K562 (cell line): ENCODE results near the gene ZNF462. TPM values are rescaled to one million over a fixed set of nuclear protein-coding genes. Genes with fewer than 3 reads are reported as not detected.

ENCODE experiments used
- ATAC-seq: fragments of 200-7000 bp; cut with Tn5 transposase; 3 replicates; pipeline ENCODE4 v1.9.1; 2020; ENCODE audit warnings: moderate library complexity
- BruUV-seq: library from RNA; stranded (reverse); fragments of 400-500 nt; replicated peaks from 2 replicates; lab custom pipeline; 2021; lab: Mats Ljungman, UMichigan
- CTCF ChIA-PET: fragments of 300-600 bp; formaldehyde crosslinking; extraction: SDS; loops from one replicate; lab custom pipeline; 2021; ENCODE audit warnings: low intra/inter-chr PET ratio; lab: Yijun Ruan, JAX
- POLR2A ChIA-PET: fragments of 300-600, 350-650 bp; sonication (Branson Sonifier 250); formaldehyde crosslinking; extraction: SDS; loops from one replicate; lab custom pipeline; 2021; ENCODE audit warnings: antibody characterized with exemption, inconsistent platforms; lab: Yijun Ruan, JAX
- DNase-seq, 4 experiments: peaks; one replicate each; pipeline versions ENCODE4 v3.0.0 to v3.0.0-alpha.2; 2011 to 2018; ENCODE audit warnings: low spot score in 3 of 4, mixed read lengths in 3 of 4; ENCODE audit errors: extremely low read depth in 1 of 4
- FAIRE-seq: peaks from 2 replicates; lab custom pipeline; 2011; peaks lifted over from hg19 to GRCh38; lab: Jason Lieb, UNC
- H2AFZ ChIP-seq: 2 replicates; pipeline ENCODE4 v1.6.0; 2011; ENCODE audit warnings: low read depth, low read length, control low read depth, inconsistent platforms
- H3K27ac ChIP-seq: fragments of 200-600 bp; 3 replicates; pipeline ENCODE4 v1.8.0; 2011; ENCODE audit warnings: low read depth, mild to moderate bottlenecking, control low read depth, inconsistent platforms, low read length, moderate library complexity, mixed read lengths; ENCODE audit errors: extremely low read depth
- H3K27me3 ChIP-seq, 2 experiments: fragments of 300-600 bp in 1 of 2; 2 replicates in 1 of 2; 3 replicates in 1 of 2; pipeline versions ENCODE4 v1.6.0 to v1.8.0; 2011; ENCODE audit warnings: inconsistent platforms in 2 of 2, low read length in 2 of 2, mild to moderate bottlenecking in 1 of 2, mixed read lengths in 1 of 2, moderate library complexity in 1 of 2; ENCODE audit not compliant: control insufficient read depth in 2 of 2, insufficient read depth in 2 of 2
- H3K36me3 ChIP-seq: fragments of 300-600 bp; 3 replicates; pipeline ENCODE4 v1.8.0; 2011; ENCODE audit warnings: mild to moderate bottlenecking, low read length, inconsistent platforms; ENCODE audit not compliant: control insufficient read depth, insufficient read depth
- H3K4me1 ChIP-seq, 2 experiments: fragments of 200-600 bp in 1 of 2; replicated peaks in 1 of 2; 2 replicates in 1 of 2; 3 replicates in 1 of 2; pipeline versions ENCODE4 v1.5.1 to v1.8.0; 2011; ENCODE audit warnings: inconsistent platforms in 2 of 2, low read length in 2 of 2, mild to moderate bottlenecking in 1 of 2, mixed read lengths in 1 of 2, moderate library complexity in 1 of 2; ENCODE audit not compliant: control insufficient read depth in 2 of 2, insufficient read depth in 2 of 2
- H3K4me2 ChIP-seq: 2 replicates; pipeline ENCODE4 v1.6.1; 2011; ENCODE audit warnings: low read length, control low read depth, inconsistent platforms, mixed read lengths; ENCODE audit not compliant: insufficient read depth
- H3K4me3 ChIP-seq: fragments of 200-600 bp; sonication (generic), shearing (Covaris generic); 2 replicates; pipeline ENCODE4 v1.5.1; 2016; ENCODE audit warnings: control low read depth, inconsistent platforms
- H3K79me2 ChIP-seq: fragments of 200-600 bp; 3 replicates; pipeline ENCODE4 v1.8.0; 2011; ENCODE audit warnings: low read length, inconsistent platforms; ENCODE audit not compliant: control insufficient read depth, insufficient read depth
- H3K9ac ChIP-seq, 2 experiments: 2 replicates each; pipeline versions ENCODE4 v1.6.0 to v1.6.1; 2011; ENCODE audit warnings: low read depth in 2 of 2, low read length in 2 of 2, control low read depth in 1 of 2, inconsistent platforms in 1 of 2, mild to moderate bottlenecking in 1 of 2, mixed read lengths in 1 of 2; ENCODE audit not compliant: insufficient read depth in 1 of 2
- H3K9me1 ChIP-seq: one replicate; pipeline ENCODE4 v1.6.0; 2011; ENCODE audit warnings: inconsistent platforms, mild to moderate bottlenecking, low read length, moderate library complexity; ENCODE audit not compliant: control insufficient read depth, insufficient read depth
- H3K9me3 ChIP-seq: replicated peaks from 2 replicates; pipeline ENCODE4 v1.5.1; 2011; ENCODE audit warnings: low read depth, low read length, inconsistent platforms; ENCODE audit not compliant: control insufficient read depth, insufficient read depth
- H4K20me1 ChIP-seq: replicated peaks from 2 replicates; pipeline ENCODE4 v1.6.1; 2011; ENCODE audit warnings: low read length, inconsistent platforms, mixed read lengths; ENCODE audit not compliant: control insufficient read depth, insufficient read depth
- CBX3 ChIP-seq, 2 experiments: IDR thresholded peaks; 1 replicate in 1 of 2; 2 replicates in 1 of 2; pipeline ENCODE4 v1.6.1; 2012; ENCODE audit warnings: inconsistent platforms in 2 of 2, low read length in 2 of 2, borderline replicate concordance in 1 of 2, control low read depth in 1 of 2
- CREM ChIP-seq: IDR thresholded peaks from 2 replicates; pipeline ENCODE4 v1.6.1; 2014; ENCODE audit warnings: antibody characterized with exemption, low read depth
- E2F8 ChIP-seq: fragments of 450-650 bp; IDR thresholded peaks from 2 replicates; pipeline ENCODE4 v1.7.1; 2018; ENCODE audit warnings: mild to moderate bottlenecking, low read depth; ENCODE audit not compliant: partially characterized antibody
- FIP1L1 ChIP-seq: fragments of 200-400 bp; formaldehyde crosslinking; IDR thresholded peaks from 2 replicates; pipeline ENCODE4 v1.6.1; 2018; ENCODE audit warnings: mild to moderate bottlenecking, low read depth, low read length; ENCODE audit not compliant: poor library complexity, severe bottlenecking
- FUS ChIP-seq: fragments of 200-400 bp; formaldehyde crosslinking; optimal IDR thresholded peaks from 2 replicates; pipeline ENCODE3; 2017; ENCODE audit warnings: low read depth, low read length
- GMEB1 ChIP-seq: fragments of 250-450 bp; sonication (Bioruptor Pico); IDR thresholded peaks from 2 replicates; pipeline ENCODE4 v1.4.0; 2020; ENCODE audit warnings: mild to moderate bottlenecking
- RCOR1 ChIP-seq, 2 experiments: IDR thresholded peaks; 2 replicates each; pipeline ENCODE4 v1.6.1; 2012; ENCODE audit warnings: low read depth in 2 of 2, low read length in 2 of 2, borderline replicate concordance in 1 of 2, improper control_type of control experiment in 1 of 2
- ZC3H4 ChIP-seq: sonication (generic); formaldehyde crosslinking; IDR thresholded peaks from 2 replicates; pipeline ENCODE4 v1.9.0; 2021; ENCODE audit warnings: missing genetic modification reagents, borderline replicate concordance
- ZNF3 ChIP-seq: fragments of 250-450 bp; sonication (Bioruptor Pico); IDR thresholded peaks from 2 replicates; pipeline ENCODE4 v1.5.0; 2021; ENCODE audit warnings: mild to moderate bottlenecking, moderate library complexity
- ZNF551 ChIP-seq: fragments of 250-450 bp; sonication (Bioruptor Pico); IDR thresholded peaks from 2 replicates; pipeline ENCODE4 v1.5.0; 2021; ENCODE audit warnings: mild to moderate bottlenecking, moderate library complexity
- WGBS: fragments of 100-300 bp; shearing (Covaris generic); methylation state at CpG from one replicate; pipeline ENCODE4 v1.1.6; 2016; ENCODE audit warnings: low coverage, mixed read lengths; ENCODE audit not compliant: insufficient coverage; ENCODE audit errors: missing lambda C conversion rate; 5-methylcytosine and 5-hydroxymethylcytosine counted together
- in situ Hi-C: fragments of 300-500 bp; cut with MboI; formaldehyde crosslinking; loops from 4 replicates; pipeline ENCODE4 v1.15.0; 2018; ENCODE audit warnings: inconsistent platforms, mixed read lengths
- intact Hi-C: fragments of 100-400 bp; cut with micrococcal nuclease; formaldehyde crosslinking; loops from 2 replicates; pipeline ENCODE4 v1.14.2; 2022
- polyA plus RNA-seq, 8 experiments: library from polyadenylated mRNA; depleted of rRNA in 4 of 8; stranded (reverse) in 5 of 8; unstranded in 3 of 8; fragments of >200 nt; fragmentation: Nextera tagmentation in 2 of 8; fragmentation: Illumina TruSeq in 1 of 8; extraction: Ambion mirVana in 2 of 8; extraction: Trizol in 1 of 8; gene quantifications; 2 replicates each; pipeline versions ENCODE4 v1.2.1 to v1.2.3, GENCODE V29; 2011 to 2014; ENCODE audit warnings: inconsistent platforms in 1 of 8, missing spikeins in 1 of 8
- total RNA-seq, 7 experiments: library from RNA; depleted of rRNA in 6 of 7; stranded (reverse); fragments of >200 nt in 6 of 7; fragmentation: Illumina TruSeq in 2 of 7; extraction: Trizol in 2 of 7; gene quantifications; 2 replicates each; pipeline versions ENCODE4 v1.2.1 to v1.2.3, GENCODE V29; 2011 to 2021; ENCODE audit warnings: low replicate concordance in 1 of 7
- TF ChIP-seq, protein P1 (sequence below): sonication (generic); formaldehyde crosslinking; IDR thresholded peaks from 2 replicates; pipeline ENCODE4 v1.8.0; 2022; ENCODE audit warnings: missing genetic modification reagents, mild to moderate bottlenecking, borderline replicate concordance

Gene ZNF462
- total and polyA plus RNA-seq, 9 of the 15 experiments (the other 6 are each of a cell fraction or from before 2014, with no cell fraction given) = 0.20 TPM; not detected in 8

- ATAC-seq (no peak), FAIRE-seq (no peak), DNase-seq (no peak)
- no peak overlapping the region for H3K9ac ChIP-seq
- H4K20me1 ChIP-seq = no peaks in the 10 kb centered on the region
- H3K79me2 ChIP-seq = no peaks in the 10 kb centered on the region
- WGBS = 0% methylated on average over 1 of the region's 1 CpG
- H3K27ac ChIP-seq = no peak overlapping the region
- POLR2A ChIA-PET = no interaction called here
- no peaks in the 10 kb centered on the region for H3K27me3 ChIP-seq
- CTCF ChIA-PET = no interaction called here
- no peak overlapping the region for H3K4me2 ChIP-seq
- intact Hi-C loops (loop anchor here (2.0 kb wide), 1 partner anchor 21 kb away; no protein-coding TSS in a partner anchor), in situ Hi-C loops (no loop called here)
- H3K4me1 ChIP-seq = no peaks in the 10 kb centered on the region
- no peaks in the 10 kb centered on the region for H3K9me1 ChIP-seq
- no peak overlapping the region for H3K4me3 ChIP-seq
- no peaks in the 10 kb centered on the region for H3K9me3 ChIP-seq
- no peak overlapping the region for H2AFZ ChIP-seq
- no peaks in the 10 kb centered on the region for H3K36me3 ChIP-seq
- TF ChIP-seq FIP1L1 (no peak), GMEB1 (no peak), FUS (no peak), ZNF551 (no peak)
- no TSS peak for BruUV-seq
Measured at GRCh38 chr9:106922026-106922425, 59.1 kb downstream of the ZNF462 start.

- in situ Hi-C loops = no loop called here
- WGBS = 0% methylated on average over 4 of the region's 7 CpGs
- H3K9me1 ChIP-seq = no peaks in the 10 kb centered on the region
- no peak overlapping the region for H3K4me2 ChIP-seq
- H3K9me3 ChIP-seq = no peaks in the 10 kb centered on the region
- ATAC-seq = no peak
- no peaks in the 10 kb centered on the region for H4K20me1 ChIP-seq
- H3K4me3 ChIP-seq = no peak overlapping the region
- POLR2A ChIA-PET = interaction anchor here (0.6 kb wide), 1 partner anchor 458 kb away, joined by 3 read pairs; no protein-coding TSS in a partner anchor
- H3K9ac ChIP-seq = no peak overlapping the region
- no peaks in the 10 kb centered on the region; a peak in 1 of 5 replicates for H3K27me3 ChIP-seq
- no peaks in the 10 kb centered on the region for H3K36me3 ChIP-seq
- FAIRE-seq = no peak
- no peak overlapping the region for H3K27ac ChIP-seq
- CTCF ChIA-PET = no interaction called here
- intact Hi-C loops = no loop called here
- no peak for DNase-seq
- H3K79me2 ChIP-seq = no peaks in the 10 kb centered on the region
- no TSS peak for BruUV-seq
- no peak overlapping the region for H2AFZ ChIP-seq
- no peaks in the 10 kb centered on the region for H3K4me1 ChIP-seq
- TF ChIP-seq CBX3 (IDR thresholded peaks at IDR 0.05; ENCODE audit: borderline replicate concordance in 1 of 2, low read length in 2 of 2) (no peak), ZC3H4 (CRISPR knock-in tag) (no peak), CREM (no peak), E2F8 (no peak), ZNF3 (CRISPR knock-in tag) (no peak), ZNF551 (no peak), RCOR1 (IDR thresholded peaks at IDR 0.05; ENCODE audit: borderline replicate concordance in 1 of 2, low read depth in 2 of 2, low read length in 2 of 2) (no peak)
- TF ChIP-seq, protein P1, sequence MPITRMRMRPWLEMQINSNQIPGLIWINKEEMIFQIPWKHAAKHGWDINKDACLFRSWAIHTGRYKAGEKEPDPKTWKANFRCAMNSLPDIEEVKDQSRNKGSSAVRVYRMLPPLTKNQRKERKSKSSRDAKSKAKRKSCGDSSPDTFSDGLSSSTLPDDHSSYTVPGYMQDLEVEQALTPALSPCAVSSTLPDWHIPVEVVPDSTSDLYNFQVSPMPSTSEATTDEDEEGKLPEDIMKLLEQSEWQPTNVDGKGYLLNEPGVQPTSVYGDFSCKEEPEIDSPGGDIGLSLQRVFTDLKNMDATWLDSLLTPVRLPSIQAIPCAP (CRISPR knock-in tag) = no peak
Measured at GRCh38 chr9:106925392-106925791, 62.4 kb downstream of the ZNF462 start.
